Measurements from ENCODE around the gene MICAL3.
"Not testable (repeated sequence)": the region's sequence is repeated elsewhere in the genome, so short reads cannot be mapped to it uniquely, and the experiment has no call there.

The MICAL3 gene

DNA sequence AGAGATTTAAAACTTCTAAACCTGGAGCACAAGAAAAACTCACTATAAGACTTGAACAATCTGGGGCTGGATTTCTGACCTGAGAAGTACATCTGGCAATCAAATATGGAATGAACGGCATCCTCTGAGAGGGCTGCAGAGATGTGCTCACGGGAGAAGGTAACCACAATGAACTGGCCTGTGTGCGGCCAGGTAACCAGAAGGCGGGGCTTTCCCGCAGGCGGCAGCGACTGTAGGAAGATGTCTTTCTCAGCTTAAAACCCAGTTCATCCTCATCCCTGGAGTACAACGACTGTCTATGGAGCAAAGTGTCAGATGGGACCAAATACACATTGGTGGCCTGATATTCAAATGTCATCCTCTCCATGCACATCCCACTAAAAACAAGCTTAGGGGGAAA is 24.5 kb downstream of the MICAL3 start:
- DNase-seq: no peak

DNA sequence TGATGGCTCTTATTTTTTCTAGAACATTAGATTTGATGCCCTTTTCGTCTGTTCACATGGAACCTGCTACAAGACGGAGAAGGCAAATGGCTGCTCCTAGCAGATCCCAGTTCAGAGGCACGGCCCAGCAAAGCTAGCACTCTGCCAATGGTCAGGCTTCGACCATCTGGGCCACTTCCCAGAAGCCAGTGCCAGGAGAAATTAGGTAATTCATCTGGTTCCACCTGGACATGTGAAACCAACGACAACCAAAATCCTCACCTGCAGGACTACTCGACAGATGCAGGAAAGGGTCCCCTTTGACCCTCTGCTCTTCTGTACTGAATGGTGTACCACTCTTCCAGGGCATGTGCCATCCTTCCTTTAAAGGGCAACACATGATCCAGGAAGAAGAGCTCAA is 25.4 kb downstream of the MICAL3 start:
- no peak for DNase-seq

DNA sequence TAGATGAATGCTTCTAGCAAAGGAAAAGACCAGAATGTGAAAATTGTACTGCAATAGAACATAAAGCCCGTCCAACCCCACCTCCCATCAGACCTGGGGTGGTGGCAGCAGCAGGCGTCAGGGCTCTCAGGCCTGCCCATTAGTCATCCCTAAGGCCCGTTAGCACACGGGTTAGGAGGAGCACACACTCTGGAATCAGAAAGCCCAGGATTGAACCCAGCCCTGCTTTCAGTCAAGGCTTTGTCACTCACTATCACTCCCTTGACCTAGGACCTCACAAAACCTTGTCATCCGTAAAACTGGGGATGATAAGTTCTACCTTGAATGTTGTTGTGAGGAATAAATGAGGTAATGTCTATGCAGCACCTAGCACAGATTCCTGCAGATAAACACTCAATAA is 26.9 kb downstream of the MICAL3 start:
- no peak for DNase-seq

DNA sequence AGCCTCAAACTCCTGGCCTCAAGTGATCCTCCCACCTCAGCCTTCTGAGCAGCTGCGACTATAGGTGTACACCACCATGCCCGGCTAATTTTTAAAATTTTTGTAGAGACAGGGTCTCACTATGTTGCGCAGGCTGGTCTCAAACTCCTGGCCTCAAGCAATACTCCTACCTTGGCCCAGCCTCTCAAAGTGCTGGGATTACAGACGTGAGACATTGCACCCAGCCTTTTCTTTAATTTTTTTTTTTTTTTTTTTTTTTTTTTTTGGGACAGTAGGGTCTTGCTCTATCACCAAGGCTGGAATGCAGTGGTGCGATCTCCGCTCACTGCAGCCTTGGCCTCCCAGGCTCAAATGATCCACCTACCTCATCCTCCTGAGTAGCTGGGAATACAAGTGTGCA is 29.1 kb downstream of the MICAL3 start:
- not testable (repeated sequence) for DNase-seq

DNA sequence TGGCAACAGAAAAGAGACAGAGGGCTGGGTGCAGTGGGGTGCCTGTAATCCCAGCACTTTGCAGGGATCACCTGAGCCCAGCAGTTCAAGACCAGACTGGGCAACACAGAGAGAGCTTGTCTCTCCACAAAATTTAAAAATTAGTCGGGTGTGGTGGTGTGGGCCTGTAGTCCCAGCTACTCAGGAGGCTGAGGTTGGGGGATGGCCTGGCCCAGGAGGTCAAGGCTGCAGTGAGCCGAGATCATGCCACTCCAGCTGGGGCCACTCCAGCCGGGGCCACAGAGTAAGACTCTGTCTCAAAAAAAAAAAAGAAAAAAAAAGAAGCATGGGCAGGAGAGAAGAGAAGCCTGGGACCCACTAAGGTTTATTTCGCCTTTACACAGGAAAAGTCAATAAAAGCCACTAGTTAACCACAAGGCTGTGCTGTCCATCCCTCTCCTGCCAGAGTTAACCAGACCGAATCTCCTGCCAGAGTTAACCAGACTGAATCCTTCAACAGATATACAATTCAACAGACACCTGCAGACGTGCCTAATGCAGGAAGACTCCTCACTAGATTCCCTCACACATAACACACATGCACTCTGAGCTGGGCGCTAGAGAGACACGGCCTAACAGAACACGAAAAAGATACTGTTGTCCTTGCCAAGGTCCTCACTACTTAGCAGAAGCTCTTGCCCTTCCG is 29.8 kb downstream of the MICAL3 start:
- no peak for DNase-seq

DNA sequence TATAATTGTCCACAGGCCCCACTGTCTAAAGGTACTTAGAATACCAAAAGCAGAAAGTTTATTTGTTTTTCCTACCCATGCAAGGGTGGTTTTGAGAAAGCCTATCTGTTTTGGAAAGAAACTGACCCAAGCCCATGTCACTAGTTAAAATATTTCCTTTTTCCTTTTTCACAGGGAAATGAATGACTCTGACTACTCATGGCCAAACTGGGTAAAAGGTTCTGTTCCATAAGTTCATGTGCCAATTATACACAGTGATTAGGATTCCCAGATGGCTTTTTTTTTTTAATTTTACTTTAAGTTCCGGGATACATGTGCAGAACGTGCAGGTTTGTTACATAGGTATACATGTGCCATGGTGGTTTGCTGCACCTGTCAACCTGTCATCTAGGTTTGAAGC is 31.4 kb downstream of the MICAL3 start:
- not testable (repeated sequence) for DNase-seq

DNA sequence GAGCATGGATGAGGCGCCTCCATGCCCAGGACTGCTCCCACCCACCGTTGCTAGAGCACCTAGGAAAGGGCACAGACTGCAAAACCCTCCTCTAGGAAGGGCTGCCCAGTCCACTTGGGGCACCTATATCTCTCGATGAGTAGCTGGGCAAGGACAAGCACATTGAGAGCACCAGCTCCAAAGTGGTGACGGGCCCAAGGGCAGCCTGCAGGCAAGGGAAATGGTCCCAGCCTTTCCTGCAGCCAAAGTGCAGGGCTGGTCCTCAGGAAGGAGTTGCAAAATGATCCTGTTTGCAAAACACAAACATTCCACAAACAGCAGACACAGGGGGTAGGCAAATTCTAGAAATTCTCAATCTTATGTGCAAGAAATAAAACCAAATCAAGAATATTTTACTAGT is 32.4 kb downstream of the MICAL3 start:
- not testable (repeated sequence) for DNase-seq

DNA sequence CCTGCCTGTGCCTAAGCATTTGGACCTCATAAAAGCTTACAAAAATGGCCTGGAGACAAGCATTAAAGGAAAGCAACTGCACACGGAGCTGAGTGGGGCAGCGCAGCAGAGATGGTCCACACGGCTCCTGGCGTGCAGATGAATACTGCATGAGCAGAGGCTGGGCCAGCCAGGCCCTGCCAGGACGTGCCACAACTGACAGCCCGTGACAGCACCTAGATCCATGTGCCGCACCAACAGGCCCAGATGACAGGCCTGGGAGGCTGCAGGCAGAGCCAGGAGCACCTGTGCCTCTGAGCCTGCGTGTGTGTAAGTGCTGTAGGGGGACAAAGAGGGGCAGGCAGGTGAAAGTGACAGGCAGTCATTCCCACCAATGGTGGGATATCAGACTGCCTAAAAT is 33.4 kb downstream of the MICAL3 start:
- DNase-seq: no peak

DNA sequence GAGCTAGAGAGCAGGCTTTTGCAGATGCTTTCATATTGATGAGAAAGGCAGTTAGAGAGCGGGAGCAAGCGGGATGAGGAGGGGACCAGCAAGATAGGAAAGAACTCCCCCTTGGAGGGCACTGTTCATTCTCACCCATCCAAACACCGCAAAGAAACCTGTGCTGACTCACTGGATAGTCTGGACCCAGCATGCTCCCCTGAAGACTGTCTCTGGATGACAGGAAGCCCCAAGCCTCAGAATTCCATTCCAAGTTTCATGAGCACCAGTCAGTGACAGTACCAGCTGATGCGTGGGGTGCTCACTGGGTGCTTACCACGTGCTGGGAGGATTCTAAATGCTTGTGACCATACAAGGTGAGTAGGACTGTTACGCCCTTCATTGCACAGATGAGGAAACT is 34.2 kb downstream of the MICAL3 start:
- DNase-seq: peak; percentile 41

DNA sequence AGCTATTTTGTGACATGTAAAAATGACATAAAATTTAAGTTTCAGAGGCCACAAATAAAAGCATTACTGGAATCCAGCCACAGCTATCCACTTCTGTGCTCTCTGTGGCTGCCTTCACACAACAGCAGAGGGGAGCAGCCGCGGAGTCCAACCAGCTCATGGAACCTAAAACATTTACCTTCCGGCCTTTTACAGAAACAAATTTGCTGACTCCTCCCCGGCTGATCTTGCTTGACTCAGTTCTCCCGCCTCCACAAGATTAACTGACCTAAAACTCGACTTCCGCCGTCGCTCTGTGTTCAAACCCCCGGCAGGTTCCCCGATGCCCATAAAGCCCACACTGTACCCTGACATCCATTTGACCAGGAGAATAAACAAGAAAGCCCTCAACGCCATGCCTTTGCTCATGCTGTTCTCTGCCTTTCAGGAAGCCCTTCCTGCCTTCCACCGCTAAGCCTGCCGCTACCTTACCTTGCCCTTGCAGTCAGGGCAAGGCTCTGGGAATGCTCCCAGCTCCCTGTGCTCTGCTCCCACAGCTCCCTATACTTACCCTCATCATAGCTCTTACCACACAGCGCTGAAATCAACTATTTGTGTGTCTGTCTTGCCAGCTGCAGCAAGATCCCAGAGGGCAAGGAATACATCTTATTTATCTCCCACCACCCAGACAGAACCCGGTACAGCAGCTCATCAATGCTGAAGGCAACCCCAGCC is 35.4 kb downstream of the MICAL3 start:
- DNase-seq: no peak

DNA sequence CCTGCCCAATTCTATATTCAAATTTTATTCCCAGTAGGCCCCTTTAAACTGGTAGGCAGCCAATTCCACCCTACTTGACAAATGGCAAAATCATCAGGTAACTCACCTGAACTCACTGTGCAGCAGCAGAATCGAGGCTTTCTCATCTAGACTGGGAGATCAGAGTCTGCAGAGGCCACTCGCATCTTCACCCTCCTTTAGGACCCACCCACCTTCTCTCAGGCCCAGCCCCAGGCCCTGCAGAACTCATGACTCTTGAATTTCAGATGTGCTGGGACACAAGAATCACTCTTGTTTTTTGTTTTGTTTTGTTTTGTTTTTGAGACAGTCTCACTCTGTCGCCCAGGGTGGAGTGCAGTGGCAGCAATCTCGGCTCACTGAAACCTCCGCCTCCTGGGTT is 38.8 kb downstream of the MICAL3 start:
- no peak for DNase-seq

DNA sequence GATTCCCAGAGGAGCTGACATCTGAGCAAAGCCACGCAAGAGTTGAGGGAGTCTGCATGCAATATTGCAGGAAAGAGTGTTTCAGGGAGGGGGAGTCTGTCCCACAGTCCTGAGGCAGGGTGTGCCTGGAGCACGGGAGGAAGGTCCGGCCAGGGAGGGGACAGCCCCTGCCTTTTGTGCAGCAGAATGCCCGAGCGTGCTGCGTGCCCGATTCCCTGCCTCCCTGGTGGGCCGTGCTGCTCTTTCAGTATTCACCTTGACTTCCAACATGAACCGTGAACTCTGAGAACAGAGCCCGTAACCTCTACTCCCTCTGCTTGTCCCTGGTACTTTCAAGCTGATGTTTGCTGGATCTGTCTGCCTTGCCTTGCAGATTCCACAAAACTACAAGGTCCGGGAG is 39.3 kb downstream of the MICAL3 start:
- DNase-seq: not testable (repeated sequence)

DNA sequence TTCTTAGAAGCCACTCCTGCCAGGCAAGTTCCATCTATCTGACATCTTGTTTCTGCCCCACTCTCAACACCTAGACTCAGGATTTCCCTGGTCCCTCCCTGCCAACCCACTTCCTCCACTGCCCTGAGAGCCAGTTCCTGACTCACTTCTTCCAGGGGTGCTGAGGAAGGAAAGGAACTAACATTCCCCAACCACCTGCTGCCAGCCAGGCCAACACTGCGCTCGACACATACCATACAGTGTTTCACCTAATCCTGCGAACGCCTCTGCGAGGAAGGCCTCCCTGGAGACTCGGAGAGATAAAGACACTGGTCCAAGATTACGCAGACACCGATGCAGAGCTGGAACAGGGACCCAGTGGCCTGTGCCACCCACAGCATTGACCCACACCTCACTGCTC is 40.2 kb downstream of the MICAL3 start:
- DNase-seq: no peak

DNA sequence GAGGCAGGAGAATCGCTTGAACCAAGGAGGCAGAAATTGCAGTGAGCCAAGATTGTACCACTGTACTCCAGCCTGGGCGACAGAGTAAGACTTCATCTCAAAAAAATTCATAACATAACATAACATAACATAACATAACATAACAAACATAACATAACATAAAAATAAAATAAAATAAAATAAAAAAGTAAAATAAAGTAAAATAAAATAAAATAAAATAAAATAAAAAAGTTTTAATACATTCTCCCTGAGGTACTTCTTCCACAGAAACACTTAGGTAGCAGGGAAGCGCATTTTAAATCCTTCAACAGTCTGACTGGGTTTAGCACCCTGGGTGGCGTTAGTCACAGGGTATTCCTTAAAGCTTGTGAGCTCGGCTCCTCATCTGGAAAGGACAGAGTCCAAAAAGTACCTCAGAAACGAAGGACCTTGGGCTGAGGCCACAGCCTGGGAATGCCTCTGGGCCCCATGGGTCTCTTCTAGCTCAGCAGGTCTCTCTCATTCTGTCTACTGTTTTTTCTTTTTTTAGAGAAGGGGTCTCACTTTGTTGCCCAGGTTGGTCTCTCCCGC is 41.7 kb downstream of the MICAL3 start:
- no peak for DNase-seq

DNA sequence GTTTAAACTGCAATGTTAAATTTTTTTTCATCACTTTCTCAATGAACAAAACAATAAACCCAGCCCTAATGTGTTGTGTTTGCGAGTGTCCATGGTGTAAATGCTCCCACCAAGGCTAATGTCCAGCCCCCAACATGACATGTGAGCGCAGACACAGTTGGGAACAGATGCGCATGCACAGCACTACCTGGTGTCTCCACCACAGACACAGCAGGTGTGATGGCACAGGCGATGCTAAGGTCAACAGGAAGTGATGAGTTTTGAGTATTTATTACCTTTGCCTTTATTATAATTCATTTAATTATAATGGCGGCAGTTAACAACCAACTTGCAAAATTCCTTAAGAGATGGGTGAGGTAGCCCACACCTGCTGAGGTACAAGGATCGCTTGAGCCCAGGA is 42.9 kb downstream of the MICAL3 start:
- DNase-seq: no peak

DNA sequence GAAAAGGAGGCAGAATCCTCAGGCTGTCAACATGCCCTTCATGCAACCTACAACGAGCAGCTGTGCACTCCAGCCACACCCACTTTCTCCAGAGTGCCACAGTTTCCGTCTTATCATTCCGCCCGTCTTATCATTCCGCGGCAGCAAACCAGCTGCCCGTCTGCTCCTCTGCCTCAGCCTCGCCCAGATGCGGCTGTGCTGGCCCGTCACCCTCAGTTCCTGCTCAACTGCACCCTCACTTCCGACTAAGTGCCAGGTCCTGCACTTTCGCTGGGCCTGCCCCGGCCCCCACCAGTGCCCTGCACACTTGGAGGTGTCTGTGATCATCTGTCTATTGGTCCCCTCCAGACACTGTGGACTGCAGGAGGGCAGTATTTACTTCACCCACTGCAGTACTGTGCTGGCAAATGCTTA is 43.7 kb downstream of the MICAL3 start:
- DNase-seq: no peak

DNA sequence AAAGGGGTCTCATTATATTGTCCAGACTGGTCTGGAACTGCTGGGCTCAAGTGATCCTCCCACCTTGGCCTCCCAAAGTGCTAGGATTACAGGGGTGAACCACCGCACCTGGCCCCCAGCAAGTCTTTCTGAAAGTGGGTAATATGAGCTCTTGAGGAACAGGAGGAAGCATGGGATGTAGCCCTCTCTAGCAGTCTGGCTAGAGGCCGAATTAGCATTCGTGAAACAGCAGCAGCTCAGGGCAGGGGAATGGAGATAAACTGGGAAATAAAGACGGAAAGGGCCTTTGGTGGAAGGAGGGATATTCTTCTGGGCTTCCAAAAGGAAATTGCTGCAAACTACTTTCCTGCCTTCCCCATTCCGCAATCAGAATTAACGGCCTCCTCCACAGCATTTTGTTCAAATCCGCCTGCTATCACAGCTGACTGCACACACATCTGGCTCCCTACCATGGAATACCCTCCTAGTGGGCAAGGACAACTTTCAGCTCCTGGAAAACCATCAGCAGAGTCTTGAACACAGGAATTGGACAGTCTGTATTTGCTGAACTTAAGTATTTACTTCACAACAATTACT is 44.3 kb downstream of the MICAL3 start:
- DNase-seq: no peak

DNA sequence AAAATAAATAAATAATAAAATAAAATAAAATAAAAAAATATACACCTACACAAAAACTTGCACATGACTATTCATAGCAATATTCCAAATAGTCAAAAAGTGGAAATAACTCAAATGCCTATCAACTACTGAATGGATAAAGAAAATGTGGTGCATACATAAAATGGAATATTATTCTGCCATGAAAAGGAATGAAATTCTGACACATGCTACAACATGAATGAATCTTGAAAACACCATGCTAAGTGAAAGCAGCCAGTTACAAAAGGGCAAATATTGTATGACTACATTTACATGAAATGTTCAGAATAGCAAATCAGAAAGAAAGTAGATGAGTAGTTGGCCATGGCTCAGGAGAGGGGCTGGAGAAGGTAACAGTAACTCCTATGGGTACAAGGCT is 46.3 kb downstream of the MICAL3 start:
- DNase-seq: no peak

DNA sequence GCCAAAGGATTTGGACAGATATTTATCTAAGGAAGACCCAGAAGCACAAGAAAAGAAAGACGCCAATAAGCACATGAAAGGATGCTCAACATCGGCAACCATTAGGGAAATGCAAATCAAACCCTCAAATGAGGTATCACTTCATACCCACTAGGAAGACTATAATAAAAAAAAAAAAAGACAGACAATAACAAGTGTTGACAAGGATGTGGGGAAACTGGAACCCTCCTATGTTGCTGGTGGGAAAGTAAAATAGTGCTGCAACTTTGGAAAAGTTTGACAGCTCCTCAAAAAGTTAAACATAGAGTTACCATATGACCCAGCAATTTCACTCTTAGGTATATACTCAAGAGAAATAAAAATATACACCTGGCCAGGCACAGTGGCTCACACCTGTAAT is 47.0 kb downstream of the MICAL3 start:
- no peak for DNase-seq

DNA sequence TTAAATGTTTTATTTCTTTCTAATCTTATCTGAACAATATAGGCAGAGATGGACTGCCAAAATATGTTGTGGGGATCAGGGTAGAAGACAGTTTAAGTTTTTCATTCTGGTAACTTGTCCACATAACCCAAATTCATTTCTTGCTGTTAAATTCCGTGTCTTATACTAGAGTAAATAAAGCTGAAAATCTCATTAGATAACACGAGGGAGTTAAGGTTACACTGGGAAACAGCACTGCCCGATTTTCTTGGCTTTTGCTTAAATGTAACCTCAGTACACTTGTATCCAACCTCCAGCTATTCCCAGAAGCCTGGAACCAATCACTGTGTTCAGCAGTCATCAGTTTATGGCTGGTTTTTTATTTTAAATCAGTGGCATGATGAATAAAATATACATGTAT is 48.2 kb downstream of the MICAL3 start:
- DNase-seq: no peak

DNA sequence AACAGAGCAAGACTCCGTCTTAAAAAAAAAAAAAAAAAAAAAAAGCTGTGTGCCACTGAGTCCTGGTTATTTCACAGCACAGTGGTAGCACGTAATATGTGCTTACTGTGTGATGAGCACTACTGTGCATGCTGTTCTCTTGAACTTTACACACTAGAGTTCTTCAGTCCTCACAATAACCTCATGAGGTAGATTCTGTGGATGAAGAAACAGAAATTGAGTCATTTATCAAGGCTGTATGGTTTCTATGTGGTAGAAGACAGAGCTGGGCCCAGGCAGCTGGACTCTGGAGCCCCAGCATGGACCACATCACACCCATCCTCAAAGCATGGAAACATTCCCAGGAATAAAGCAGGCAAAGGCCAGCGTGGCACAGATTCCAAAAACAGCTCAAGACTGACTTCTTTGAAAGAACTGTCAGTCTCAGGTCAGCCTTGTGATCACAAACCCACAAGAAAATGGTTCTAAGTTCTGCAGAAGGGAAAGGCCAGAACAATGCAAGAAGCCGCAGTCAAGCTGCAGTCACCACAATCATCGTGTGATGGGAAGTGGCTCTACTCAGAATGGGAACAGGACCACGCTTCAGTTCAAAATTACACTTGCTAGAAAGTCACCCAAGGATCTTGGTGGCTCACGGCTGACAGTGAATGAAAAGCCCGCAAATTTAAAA is 49.5 kb downstream of the MICAL3 start:
- no peak for DNase-seq

DNA sequence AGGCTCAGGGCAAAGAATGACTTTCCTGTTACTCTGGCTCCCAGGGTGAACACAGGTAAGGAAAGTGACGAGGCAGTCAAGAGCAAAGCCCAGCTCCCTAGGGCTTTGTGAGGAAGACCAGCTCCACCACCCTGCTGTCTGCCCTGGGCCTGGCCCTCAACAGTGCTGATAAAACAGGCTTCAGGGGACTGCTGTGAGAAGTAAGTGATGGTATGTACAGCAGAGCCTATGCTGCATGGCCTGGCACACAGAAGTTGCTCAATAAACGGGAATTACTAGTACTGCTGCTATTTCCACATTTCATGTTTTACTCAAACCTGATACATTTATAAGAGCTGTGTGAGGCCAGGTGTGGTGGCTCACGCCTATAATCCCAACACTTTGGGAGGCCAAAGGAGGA is 50.3 kb downstream of the MICAL3 start:
- DNase-seq: no peak

DNA sequence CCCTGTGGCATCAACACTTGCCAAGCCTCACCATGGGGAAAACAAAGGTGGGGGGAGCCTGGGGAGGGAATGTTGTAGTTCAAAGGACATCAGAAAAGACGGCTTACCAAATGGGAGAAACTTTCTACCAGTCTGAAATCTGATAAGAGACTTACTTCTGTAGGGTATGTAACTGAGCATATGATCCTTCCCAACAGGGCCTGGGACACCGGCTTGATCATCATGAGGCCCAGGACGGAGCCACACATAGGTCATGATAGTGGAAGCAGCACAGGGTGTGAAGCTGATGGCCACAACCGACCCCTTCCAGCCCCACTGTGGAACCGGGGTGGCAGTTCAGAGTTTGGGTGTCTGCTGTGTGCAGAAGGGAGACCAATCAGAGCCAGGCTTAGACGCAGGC is 51.1 kb downstream of the MICAL3 start:
- DNase-seq: no peak
